Keratinocyte (primary cell): Measurements from ENCODE around the gene HECTD2. TPM values are rescaled to one million over a fixed set of nuclear protein-coding genes. Genes with fewer than 3 reads are reported as not detected.

Experiments
- DNase-seq: peaks from one replicate; pipeline ENCODE4 v3.0.0-alpha.2; 2011; ENCODE audit warnings: low read depth, missing footprints, low spot score
- FAIRE-seq: peaks from 2 replicates; lab custom pipeline; 2011; peaks lifted over from hg19 to GRCh38; lab: Jason Lieb, UNC
- H2AFZ ChIP-seq: 2 replicates; pipeline ENCODE4 v1.6.0; 2012; ENCODE audit warnings: low read length, control low read depth, inconsistent platforms; ENCODE audit not compliant: control insufficient read depth
- H3K27ac ChIP-seq: 2 replicates; pipeline ENCODE4 v1.5.1; 2011; ENCODE audit warnings: low read length; ENCODE audit not compliant: control insufficient read depth, insufficient read depth
- H3K27me3 ChIP-seq: 3 replicates; pipeline ENCODE4 v1.6.0; 2011; ENCODE audit warnings: low read length; ENCODE audit not compliant: control insufficient read depth, insufficient read depth; ENCODE audit errors: extremely low read depth
- H3K36me3 ChIP-seq, 2 experiments: 2 replicates in 1 of 2; 3 replicates in 1 of 2; pipeline ENCODE4 v1.5.1; 2011; ENCODE audit warnings: low read length in 2 of 2, mild to moderate bottlenecking in 1 of 2; ENCODE audit not compliant: control insufficient read depth in 2 of 2, insufficient read depth in 2 of 2; ENCODE audit errors: extremely low read depth in 1 of 2
- H3K4me1 ChIP-seq: 3 replicates; pipeline ENCODE4 v1.5.1; 2011; ENCODE audit warnings: low read length; ENCODE audit not compliant: control insufficient read depth, insufficient read depth; ENCODE audit errors: extremely low read depth
- H3K4me2 ChIP-seq: 3 replicates; pipeline ENCODE4 v1.6.0; 2011; ENCODE audit warnings: low read depth, low read length; ENCODE audit not compliant: control insufficient read depth, insufficient read depth; ENCODE audit errors: extremely low read depth
- H3K4me3 ChIP-seq, 3 experiments: fragments of 200-600 bp in 1 of 3; sonication (generic) in 1 of 3; 2 replicates in 2 of 3; 3 replicates in 1 of 3; pipeline ENCODE4 v1.5.1; 2011 to 2016; ENCODE audit warnings: low read length in 3 of 3, mild to moderate bottlenecking in 3 of 3, control low read depth in 2 of 3, inconsistent platforms in 1 of 3, low read depth in 1 of 3, mixed read lengths in 1 of 3, mixed run types in 1 of 3, moderate library complexity in 1 of 3; ENCODE audit not compliant: control insufficient read depth in 2 of 3, insufficient read depth in 2 of 3; ENCODE audit errors: extremely low read depth in 1 of 3
- H3K79me2 ChIP-seq: 2 replicates; pipeline ENCODE4 v1.6.0; 2012; ENCODE audit warnings: low read length; ENCODE audit not compliant: control insufficient read depth, insufficient read depth
- H3K9ac ChIP-seq: 3 replicates; pipeline ENCODE4 v1.6.0; 2011; ENCODE audit warnings: low read length; ENCODE audit not compliant: control insufficient read depth, insufficient read depth; ENCODE audit errors: extremely low read depth
- H3K9me1 ChIP-seq: 3 replicates; pipeline ENCODE4 v1.6.0; 2011; ENCODE audit warnings: low read length; ENCODE audit not compliant: control insufficient read depth, insufficient read depth; ENCODE audit errors: extremely low read depth
- H3K9me3 ChIP-seq: 2 replicates; pipeline ENCODE4 v1.5.1; 2012; ENCODE audit warnings: low read depth, low read length; ENCODE audit not compliant: control insufficient read depth
- H4K20me1 ChIP-seq: 3 replicates; pipeline ENCODE4 v1.6.0; 2011; ENCODE audit warnings: low read length; ENCODE audit not compliant: control insufficient read depth, insufficient read depth; ENCODE audit errors: extremely low read depth
- EZH2 ChIP-seq: IDR thresholded peaks from one replicate; pipeline ENCODE4 v1.6.1; 2012; ENCODE audit warnings: inconsistent platforms, mild to moderate bottlenecking, low read length, moderate library complexity
- dilution Hi-C: fragments of 300-500 bp; cut with MboI; formaldehyde crosslinking; loops from one replicate; pipeline ENCODE4 v1.7.0; 2020; ENCODE audit warnings: low sequenced_read_pairs; ENCODE audit not compliant: extremely low pct_ligation_motif_present
- polyA plus RNA-seq, 5 experiments: library from polyadenylated mRNA; depleted of rRNA in 3 of 5; stranded (reverse) in 3 of 5; stranded (forward) in 1 of 5; unstranded in 1 of 5; fragments of >200 nt; gene quantifications; 1 replicate in 1 of 5; 2 replicates in 3 of 5; 3 replicates in 1 of 5; pipeline versions ENCODE4 v1.2.1 to v1.2.3, GENCODE V29; 2011 to 2012; ENCODE audit warnings: missing spikeins in 2 of 5, low read depth in 1 of 5, low replicate concordance in 1 of 5
- TF ChIP-seq, protein P1 (sequence below), 3 experiments: IDR thresholded peaks in 1 of 3; conservative IDR thresholded peaks in 1 of 3; optimal IDR thresholded peaks in 1 of 3; 2 replicates in 2 of 3; 3 replicates in 1 of 3; pipeline versions ENCODE3 to v1.5.1; 2011; ENCODE audit warnings: low read length in 3 of 3, mild to moderate bottlenecking in 3 of 3, moderate library complexity in 2 of 3, control low read depth in 1 of 3, inconsistent platforms in 1 of 3; ENCODE audit not compliant: insufficient read depth in 2 of 3; ENCODE audit errors: extremely low read depth in 1 of 3

HECTD2 gene
- polyA plus RNA-seq, 1 donor (not counting 4 experiments of a cell fraction or from before 2014, with no cell fraction given): 2.2 TPM

DNA sequence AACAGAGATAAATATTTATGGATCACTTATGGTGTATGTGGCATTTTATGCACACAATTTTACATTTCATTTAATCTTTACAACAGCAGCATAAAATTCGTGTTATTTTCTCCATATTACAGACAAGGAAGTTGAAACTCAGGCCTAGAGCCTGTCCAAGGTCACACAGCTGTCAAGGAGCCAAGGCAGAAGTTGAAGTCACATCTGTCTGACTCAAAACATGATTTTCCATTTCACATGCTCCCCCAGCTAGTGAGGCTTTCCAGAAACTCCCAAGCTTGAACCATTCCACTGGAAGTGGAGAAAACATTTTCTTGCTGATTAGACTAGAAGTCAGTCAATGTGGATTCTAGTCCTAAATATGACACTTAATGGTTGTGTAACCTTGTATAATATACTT lies 110.5 kb downstream of the HECTD2 start:
- no peak overlapping the region for H3K4me2 ChIP-seq
- no peaks in the 10 kb centered on the region for H3K27me3 ChIP-seq
- no peak for FAIRE-seq
- DNase-seq: no peak
- no peak overlapping the region for H3K27ac ChIP-seq
- no peaks in the 10 kb centered on the region for H3K36me3 ChIP-seq
- no peak overlapping the region for H3K9ac ChIP-seq
- TF ChIP-seq, protein P1, sequence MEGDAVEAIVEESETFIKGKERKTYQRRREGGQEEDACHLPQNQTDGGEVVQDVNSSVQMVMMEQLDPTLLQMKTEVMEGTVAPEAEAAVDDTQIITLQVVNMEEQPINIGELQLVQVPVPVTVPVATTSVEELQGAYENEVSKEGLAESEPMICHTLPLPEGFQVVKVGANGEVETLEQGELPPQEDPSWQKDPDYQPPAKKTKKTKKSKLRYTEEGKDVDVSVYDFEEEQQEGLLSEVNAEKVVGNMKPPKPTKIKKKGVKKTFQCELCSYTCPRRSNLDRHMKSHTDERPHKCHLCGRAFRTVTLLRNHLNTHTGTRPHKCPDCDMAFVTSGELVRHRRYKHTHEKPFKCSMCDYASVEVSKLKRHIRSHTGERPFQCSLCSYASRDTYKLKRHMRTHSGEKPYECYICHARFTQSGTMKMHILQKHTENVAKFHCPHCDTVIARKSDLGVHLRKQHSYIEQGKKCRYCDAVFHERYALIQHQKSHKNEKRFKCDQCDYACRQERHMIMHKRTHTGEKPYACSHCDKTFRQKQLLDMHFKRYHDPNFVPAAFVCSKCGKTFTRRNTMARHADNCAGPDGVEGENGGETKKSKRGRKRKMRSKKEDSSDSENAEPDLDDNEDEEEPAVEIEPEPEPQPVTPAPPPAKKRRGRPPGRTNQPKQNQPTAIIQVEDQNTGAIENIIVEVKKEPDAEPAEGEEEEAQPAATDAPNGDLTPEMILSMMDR (optimal IDR thresholded peaks at IDR 0.05 in 1 of 3, IDR thresholded peaks at IDR 0.05 in 1 of 3, conservative IDR thresholded peaks at IDR 0.05 in 1 of 3; ENCODE audit: extremely low read depth in 1 of 3, insufficient read depth in 2 of 3, low read length in 3 of 3): no peak
- no peak for TF ChIP-seq EZH2
- no peaks in the 10 kb centered on the region for H3K79me2 ChIP-seq
- no peaks in the 10 kb centered on the region for H3K9me3 ChIP-seq
- peaks cover 8% of the 10 kb centered on the region for H3K4me1 ChIP-seq
- H3K9me1 ChIP-seq: no peaks in the 10 kb centered on the region
- H4K20me1 ChIP-seq: no peaks in the 10 kb centered on the region
- dilution Hi-C loops: no loop called here
- H3K4me3 ChIP-seq: no peak overlapping the region
- no peak overlapping the region for H2AFZ ChIP-seq

DNA sequence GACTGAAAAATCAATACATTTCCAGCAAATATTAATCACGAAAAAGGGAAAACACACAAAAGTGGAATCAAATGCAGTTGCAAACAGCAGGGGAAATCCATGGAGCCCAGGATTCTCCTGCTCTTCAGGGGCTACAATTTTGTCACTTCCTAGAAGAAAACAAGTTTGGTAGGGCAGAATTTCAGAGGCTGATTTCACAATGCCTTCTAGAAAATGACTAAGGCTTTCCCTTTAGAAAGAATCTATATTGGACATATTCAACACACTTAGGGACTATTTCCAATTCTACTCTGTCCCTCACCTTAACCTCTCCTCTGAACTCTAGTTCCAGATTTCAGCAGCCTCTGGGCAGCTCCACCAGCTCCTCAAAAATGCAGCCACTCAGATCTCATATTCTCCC lies 111.3 kb downstream of the HECTD2 start:
- no peak overlapping the region for H3K27ac ChIP-seq
- no peaks in the 10 kb centered on the region for H3K36me3 ChIP-seq
- no peak for DNase-seq

More for the DNA sequence above, 111.3 kb downstream of the HECTD2 start:
- no peaks in the 10 kb centered on the region for H3K9me3 ChIP-seq
- dilution Hi-C loops: no loop called here
- H3K9me1 ChIP-seq: no peaks in the 10 kb centered on the region
- no peak overlapping the region for H3K4me3 ChIP-seq
- H4K20me1 ChIP-seq: no peaks in the 10 kb centered on the region
- FAIRE-seq: no peak
- no peak overlapping the region for H3K9ac ChIP-seq
- TF ChIP-seq, protein P1 (optimal IDR thresholded peaks at IDR 0.05 in 1 of 3, IDR thresholded peaks at IDR 0.05 in 1 of 3, conservative IDR thresholded peaks at IDR 0.05 in 1 of 3; ENCODE audit: extremely low read depth in 1 of 3, insufficient read depth in 2 of 3, low read length in 3 of 3): no peak
- TF ChIP-seq EZH2: no peak
- no peaks in the 10 kb centered on the region for H3K27me3 ChIP-seq
- H3K4me1 ChIP-seq: peaks cover 8% of the 10 kb centered on the region
- no peak overlapping the region for H2AFZ ChIP-seq
- H3K4me2 ChIP-seq: no peak overlapping the region
- H3K79me2 ChIP-seq: no peaks in the 10 kb centered on the region
